ENCODE measurements around the gene LRRFIP1. TPM values are rescaled to one million over a fixed set of nuclear protein-coding genes. Genes with fewer than 3 reads are reported as not detected.

The LRRFIP1 gene
- total RNA-seq, 6 experiments from 2014 or later, result 90.6 to 107 (median 102) TPM

GRCh38 chr2:237720957-237721356 lies 93.6 kb downstream of the LRRFIP1 start:
- peak overlapping the region; percentile 45; the same call in 1 of the 2 replicates for H3K4me3 Mint-ChIP-seq
- H3K9me3 Mint-ChIP-seq, result no peaks in the 10 kb centered on the region
- H3K36me3 Mint-ChIP-seq (ENCODE audit: low read depth), result peaks cover 33% of the 10 kb centered on the region
- peak; percentile 38 for DNase-seq
- peaks cover 76% of the 10 kb centered on the region for H3K4me1 Mint-ChIP-seq (ENCODE audit: low read depth)
- no peak for TF ChIP-seq CTCF (IDR thresholded peaks at IDR 0.05)
- peaks cover 3% of the 10 kb centered on the region; the same call in 1 of the 2 replicates for H3K27me3 Mint-ChIP-seq (ENCODE audit: insufficient read depth)
- peak overlapping the region; percentile 66 for H3K27ac Mint-ChIP-seq

- TF ChIP-seq CTCF (IDR thresholded peaks at IDR 0.05), result no peak
- Mint-ChIP-seq H3K4me3 (peak overlapping the region; percentile 14; the same call in 1 of the 2 replicates), H3K36me3 (ENCODE audit: low read depth) (peaks cover 37% of the 10 kb centered on the region), H3K27ac (peak overlapping the region; percentile 66), H3K9me3 (no peaks in the 10 kb centered on the region), H3K27me3 (ENCODE audit: insufficient read depth) (peaks cover 3% of the 10 kb centered on the region; the same call in 1 of the 2 replicates), H3K4me1 (ENCODE audit: low read depth) (peaks cover 76% of the 10 kb centered on the region)
- no peak for DNase-seq
Observed at GRCh38 chr2:237721458-237721857, 94.1 kb downstream of the LRRFIP1 start.

- H3K4me3 Mint-ChIP-seq, result no peak overlapping the region
- peaks cover 3% of the 10 kb centered on the region; the same call in 1 of the 2 replicates for H3K27me3 Mint-ChIP-seq (ENCODE audit: insufficient read depth)
- no peak for DNase-seq
- H3K4me1 Mint-ChIP-seq (ENCODE audit: low read depth), result peaks cover 75% of the 10 kb centered on the region
- no peak overlapping the region for H3K27ac Mint-ChIP-seq
- no peak for TF ChIP-seq CTCF (IDR thresholded peaks at IDR 0.05)
- H3K9me3 Mint-ChIP-seq, result no peaks in the 10 kb centered on the region
- H3K36me3 Mint-ChIP-seq (ENCODE audit: low read depth), result peaks cover 41% of the 10 kb centered on the region
Observed at GRCh38 chr2:237722616-237723015, 95.2 kb downstream of the LRRFIP1 start.

- Mint-ChIP-seq H3K4me1 (ENCODE audit: low read depth) (peaks cover 75% of the 10 kb centered on the region), H3K27me3 (ENCODE audit: insufficient read depth) (peaks cover 3% of the 10 kb centered on the region; the same call in 1 of the 2 replicates), H3K4me3 (no peak overlapping the region), H3K9me3 (no peaks in the 10 kb centered on the region), H3K36me3 (ENCODE audit: low read depth) (peaks cover 40% of the 10 kb centered on the region), H3K27ac (no peak overlapping the region)
- no peak for TF ChIP-seq CTCF (IDR thresholded peaks at IDR 0.05)
- DNase-seq, result no peak
Observed at GRCh38 chr2:237723023-237723422, 95.6 kb downstream of the LRRFIP1 start.

- no peak for TF ChIP-seq CTCF (IDR thresholded peaks at IDR 0.05)
- H3K4me1 Mint-ChIP-seq (ENCODE audit: low read depth), result peaks cover 73% of the 10 kb centered on the region
- H3K9me3 Mint-ChIP-seq, result no peaks in the 10 kb centered on the region
- no peak overlapping the region for H3K4me3 Mint-ChIP-seq
- H3K27me3 Mint-ChIP-seq (ENCODE audit: insufficient read depth), result no peaks in the 10 kb centered on the region; the same call in 1 of the 2 replicates
- peaks cover 35% of the 10 kb centered on the region for H3K36me3 Mint-ChIP-seq (ENCODE audit: low read depth)
- DNase-seq, result no peak
- H3K27ac Mint-ChIP-seq, result no peak overlapping the region; the same call in 1 of the 2 replicates
Observed at GRCh38 chr2:237723602-237724001, 96.2 kb downstream of the LRRFIP1 start.

Measured in HFFc6 (cell line).